NCI-H2171 treated with DMSO at 0.1 percent for 48 hours (cell line): ENCODE data around the gene IL3RA.
"Not testable (repeated sequence)": the region's sequence is repeated elsewhere in the genome, so short reads cannot be mapped to it uniquely, and the experiment has no call there.

Source experiments
- DNase-seq: peaks from one replicate; lab custom pipeline; 2025; lab: John Stamatoyannopoulos, UW

Gene IL3RA

DNA sequence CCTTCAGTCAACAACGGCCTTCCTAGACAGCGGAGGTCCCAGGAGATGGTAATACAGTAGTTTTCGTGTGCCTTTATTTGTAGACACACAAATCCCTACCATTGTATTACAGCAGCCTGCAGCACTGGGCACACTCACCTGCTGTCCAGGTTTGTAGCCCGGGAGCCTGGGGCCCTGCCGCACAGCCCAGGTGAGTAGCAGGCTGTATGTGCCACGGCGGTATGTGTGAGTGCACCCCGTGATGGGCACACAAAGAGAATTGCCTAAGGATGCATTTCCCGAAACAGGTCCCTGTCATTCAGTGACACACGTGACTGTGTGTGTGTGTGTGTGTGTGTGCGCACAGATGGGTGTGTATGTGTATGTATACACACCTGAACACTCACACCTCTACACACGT, 63.5 kb downstream of the IL3RA start:
- no peak for DNase-seq

DNA sequence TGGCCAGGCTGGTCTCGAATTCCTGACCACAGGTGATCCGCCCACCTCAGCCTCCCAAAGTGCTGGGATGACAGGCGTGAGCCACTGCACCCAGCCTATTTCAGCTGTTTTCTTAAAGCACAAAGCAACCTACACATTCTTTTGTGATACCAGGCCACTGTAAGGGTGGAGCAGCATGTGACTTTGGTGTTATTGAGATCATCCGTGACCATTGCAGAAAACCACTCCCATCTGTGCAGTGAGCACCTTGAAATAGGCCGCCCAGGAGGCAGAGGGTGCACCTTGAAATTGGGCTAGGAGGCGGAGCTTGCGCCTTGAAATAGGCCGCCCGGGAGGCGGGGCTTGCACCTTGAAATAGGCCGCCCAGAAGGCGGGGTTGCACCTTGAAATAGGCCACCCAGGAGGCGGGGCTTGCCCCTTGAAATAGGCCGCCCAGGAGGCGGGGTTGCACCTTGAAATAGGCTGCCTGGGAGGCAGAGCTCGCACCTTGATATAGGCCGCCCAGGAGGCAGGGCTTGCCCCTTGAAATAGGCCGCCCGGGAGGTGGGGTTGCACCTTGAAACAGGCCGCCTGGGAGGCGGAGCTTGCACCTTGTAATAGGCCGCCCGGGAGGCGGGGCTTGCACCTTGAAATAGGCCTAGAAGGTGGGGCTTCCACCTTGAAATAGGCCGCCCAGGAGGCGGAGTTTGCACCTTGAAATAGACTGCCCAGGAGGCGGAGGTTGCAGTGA, 64.3 kb downstream of the IL3RA start:
- DNase-seq = no peak

DNA sequence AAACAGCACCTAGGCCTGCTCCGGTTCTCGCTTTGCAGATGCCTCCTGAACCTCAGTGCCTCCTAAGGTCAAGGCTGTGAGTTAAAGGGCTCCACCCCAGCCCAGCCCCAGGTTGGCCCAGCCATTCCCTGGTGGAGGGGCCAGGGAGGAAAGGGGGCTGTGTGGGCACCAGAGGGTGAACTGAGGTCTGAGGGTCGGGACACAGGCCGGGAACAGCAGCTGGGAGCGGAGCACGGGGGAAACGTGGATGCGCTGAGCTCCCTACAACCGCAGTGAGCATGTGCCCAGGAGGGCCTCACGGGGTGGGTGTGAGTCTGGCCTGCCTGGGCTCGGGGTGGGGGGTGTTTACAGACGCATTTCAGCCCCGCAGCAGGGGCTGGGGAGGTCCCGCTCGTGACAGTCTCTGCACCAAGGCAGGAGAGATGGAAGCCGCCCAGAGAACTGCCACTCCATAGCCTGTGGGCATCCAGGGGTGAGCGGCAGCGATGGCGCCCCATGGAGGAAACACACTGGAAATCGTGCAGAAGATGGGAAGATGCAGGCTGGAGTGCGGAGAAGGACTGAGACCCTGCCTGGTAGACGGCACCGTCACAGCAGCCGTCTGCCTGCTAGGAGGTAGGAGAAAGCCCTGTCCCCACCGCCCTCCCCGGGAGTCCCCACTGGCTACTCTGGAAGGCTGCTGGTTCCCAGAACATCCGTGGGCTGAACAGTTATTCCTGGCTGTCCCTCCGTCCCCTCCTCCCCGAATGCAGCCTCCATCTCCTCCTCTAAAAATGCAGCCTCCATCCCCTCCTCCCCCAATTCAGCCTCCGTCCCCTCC, 65.2 kb downstream of the IL3RA start:
- DNase-seq = no peak

DNA sequence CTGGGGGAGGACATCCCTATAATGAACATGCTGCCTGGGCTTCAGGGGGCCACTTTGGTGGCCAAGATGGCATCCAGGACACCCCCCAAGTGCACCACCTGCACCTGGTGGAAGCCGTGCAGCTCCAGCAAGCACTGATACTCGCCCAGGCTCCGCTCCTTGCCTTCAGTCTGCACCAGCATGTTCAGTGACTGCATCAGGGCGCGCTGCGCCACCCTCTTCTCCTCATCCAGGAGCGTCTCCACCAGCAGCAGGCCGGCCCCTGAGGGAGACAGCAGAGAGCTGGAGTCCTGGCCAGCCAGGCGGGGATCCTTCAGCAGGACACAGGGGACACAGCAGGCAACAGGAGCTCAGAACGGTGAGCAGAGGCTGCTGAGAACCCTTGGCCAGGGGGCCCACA, 66.6 kb downstream of the IL3RA start:
- DNase-seq = no peak

DNA sequence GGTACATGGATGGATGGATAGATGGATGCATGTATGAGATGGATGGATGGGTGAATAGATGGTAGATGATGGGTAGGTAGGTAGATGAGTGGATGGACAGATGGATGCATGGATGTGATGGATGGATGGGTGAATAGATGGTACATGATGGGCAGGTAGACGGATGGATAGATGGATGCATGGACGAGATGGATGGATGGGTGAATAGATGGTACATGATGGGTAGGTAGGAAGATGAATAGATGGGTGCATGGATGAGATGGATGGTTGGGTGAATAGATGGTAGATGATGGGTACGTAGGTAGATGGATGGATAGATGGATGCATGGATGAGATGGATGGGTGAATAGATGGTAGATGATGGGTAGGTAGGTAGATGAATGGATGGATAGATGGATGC, 67.3 kb downstream of the IL3RA start:
- DNase-seq = not testable (repeated sequence)

DNA sequence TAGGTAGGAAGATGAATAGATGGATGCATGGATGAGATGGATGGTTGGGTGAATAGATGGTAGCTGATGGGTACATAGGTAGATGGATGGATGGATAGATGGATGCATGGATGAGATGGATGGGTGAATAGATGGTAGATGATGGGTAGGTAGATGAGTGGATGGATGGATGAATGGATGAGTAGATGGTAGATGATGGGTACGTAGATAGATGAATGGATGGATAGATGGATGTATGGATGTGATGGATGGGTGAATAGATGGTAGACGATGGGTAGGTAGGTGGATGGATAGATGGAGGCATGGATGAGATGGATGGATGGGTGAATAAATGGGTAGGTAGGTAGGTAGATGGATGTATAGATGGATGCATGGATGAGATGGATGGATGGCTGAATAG, 69.2 kb downstream of the IL3RA start:
- DNase-seq = not testable (repeated sequence)

DNA sequence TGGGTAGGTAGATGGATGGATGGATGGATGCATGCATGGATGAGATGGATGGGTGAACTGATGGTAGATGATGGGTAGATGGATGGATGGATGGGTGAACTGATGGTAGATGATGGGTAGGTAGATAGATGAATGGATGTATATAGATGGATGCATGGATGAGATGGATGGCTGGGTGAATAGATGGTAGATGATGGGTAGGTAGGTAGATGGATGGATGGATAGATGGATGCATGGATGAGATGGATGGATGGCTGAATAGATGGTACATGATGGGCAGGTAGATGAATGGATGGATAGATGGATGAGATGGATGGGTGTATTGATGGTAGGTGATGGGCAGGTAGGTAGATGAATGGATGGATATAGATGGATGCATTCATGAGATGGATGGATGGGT, 70.5 kb downstream of the IL3RA start:
- no peak for DNase-seq

DNA sequence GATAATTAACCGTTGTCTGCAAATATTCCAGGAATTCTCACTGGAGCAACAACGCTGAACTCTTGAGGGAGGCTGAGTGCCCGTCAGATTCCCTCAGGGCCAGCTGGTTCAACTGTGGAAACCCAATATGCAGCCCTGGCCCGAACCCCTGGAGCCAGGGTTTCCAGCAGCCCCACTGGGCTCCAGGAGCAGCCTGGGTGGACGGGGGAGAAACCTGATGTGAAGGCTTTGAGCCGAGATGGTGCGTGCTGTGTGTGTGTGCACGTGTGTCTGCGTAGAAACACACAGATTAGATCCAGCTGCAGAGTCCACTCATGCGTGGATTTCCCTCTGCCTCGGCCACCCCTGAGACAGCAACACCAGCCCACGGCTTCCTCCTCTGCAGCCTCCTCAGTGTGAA, 74.7 kb downstream of the IL3RA start:
- DNase-seq = no peak

DNA sequence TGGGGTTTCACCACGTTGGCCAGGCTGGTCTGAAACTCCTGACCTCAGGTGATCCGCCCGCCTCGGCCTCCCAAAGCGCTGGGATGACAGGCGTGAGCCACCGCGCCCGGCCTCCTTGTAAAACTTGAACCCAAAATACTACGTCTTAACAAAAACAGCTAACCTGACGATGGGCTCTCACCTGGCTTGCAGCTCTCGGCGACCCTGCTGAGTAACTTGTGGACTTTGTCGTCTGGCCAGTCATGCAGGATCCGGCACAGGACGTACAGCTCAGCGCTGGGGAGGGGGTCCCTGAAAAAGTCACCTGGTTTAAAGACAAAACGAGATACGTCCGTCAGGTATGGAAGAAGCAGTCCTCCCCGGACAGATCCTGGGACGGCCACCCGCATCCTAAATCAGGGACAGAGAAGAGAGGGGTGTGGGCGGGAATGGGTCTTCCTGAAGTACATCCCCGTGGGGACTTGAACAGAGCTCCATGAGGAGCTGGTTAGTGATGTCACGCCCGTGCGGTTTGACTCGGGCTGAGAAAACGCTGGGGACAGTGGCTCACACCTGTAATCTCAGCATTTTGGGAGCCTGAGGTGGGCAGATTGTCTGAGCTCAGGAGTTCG, 76.1 kb downstream of the IL3RA start:
- no peak for DNase-seq

DNA sequence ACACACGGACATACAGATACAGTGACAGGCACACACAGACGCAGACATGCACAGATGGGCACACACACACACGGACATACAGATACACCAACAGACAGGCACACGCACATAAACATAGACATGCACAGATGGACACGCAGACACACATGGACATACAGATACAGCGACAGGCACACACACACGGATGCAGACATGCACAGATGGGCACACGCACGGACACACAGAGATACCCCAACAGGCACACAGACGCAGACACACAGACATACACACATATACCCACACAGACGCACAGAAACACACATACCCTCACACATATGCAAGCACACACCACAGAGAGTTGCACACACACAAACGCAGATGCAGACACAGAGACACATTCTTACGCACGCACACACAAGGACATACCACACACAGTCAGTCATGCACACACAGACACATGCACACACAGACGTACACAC, 79.8 kb downstream of the IL3RA start:
- no peak for DNase-seq

DNA sequence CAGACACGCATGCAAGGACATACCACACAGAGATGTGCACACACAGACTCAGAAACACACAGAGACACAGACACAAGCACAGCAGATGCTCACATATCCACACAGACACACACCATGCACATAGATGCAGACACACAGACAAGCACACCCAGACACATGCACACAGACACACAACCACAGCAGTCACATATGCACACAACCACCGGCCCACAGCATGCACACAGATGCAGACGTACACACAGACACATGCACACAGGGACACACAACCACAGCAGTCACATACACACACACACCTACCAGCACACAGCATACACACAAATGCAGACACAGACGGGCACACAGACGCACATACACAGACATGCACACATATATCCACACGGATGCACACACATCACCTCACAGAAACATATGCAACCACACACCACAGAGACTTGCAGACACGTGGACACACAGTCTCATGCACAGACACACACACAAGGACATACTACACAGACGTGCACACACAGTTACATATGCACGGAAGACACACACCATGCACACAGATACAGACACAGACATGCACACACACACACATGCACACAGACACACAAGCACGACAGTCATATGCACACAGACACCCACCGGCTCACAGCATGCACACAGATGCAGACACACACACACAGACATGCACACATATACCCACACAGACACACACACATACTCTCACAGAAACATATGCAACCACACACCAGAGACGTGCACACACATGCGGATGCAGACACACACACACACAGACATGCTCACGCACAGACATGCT, 80.6 kb downstream of the IL3RA start:
- DNase-seq = no peak

DNA sequence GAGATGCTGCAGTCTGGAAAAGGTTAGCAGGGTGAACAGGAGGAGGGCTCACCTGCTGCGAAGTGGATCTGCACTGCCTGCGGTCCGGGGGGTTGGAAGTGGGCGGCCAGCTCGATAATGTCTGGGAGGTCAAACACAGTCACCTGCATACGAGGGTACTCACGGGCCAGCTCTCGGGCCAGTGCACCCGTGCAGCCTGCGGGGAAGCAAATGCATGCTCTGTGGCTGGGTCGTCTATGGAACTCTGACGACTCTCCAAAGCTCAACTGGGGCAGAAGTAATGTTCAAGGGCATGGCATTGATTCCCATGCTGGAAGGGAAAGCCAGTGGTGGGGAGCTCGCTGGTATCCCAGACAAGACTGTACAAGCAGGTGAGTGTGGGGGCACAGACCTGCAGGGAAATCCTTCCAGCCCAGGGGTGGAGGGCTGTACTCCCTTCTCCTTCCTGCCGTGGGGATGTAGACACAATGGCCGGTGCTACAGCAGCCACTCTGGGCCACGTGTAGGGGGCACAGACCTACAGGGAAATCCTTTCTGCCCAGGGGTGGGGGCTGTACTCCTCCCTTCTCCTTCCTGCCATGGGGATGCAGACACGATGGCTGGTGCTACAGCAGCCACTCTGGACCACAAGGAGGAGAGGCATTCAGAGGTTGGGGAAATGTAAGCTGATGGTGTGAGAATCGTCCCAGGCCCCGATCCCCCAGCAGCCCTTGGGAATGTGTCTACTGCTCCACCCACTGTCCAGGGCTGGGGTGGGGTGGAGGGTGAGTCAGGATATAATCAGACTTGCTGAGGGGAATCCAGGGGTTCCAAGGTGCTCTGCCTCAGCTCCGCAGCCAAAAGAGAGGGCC, 81.6 kb downstream of the IL3RA start:
- DNase-seq = no peak

DNA sequence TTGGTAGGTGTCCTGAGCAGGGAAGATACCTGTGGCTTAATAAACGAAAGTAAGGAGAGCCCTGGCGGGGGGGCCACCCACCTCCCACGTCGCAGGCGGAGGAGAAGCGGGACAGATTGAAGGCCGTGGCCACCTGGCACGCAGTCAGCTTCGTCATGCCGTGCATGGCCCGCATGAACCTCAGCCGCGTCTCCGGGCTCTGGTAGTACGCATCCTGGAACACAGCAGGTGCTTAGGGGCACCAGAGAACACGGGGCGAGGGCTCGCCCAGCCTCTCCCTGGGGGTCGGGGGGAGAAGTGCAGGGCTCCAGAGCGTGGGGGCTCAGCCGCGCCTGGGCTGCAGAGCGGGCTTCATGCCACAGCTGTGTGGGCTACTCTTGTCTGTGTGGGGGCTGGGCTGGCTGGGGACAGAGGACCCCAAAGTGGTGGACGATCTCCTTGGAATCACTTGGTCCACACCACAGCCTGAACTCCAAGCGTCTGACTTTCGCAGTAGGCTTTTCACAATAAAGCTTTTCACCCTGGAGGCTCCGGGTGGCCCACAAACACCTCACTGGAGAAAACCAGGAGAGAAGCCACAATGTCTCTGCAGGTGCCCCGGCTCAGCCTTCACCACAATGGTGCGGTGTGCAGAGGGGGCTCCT, 82.4 kb downstream of the IL3RA start:
- DNase-seq = no peak

DNA sequence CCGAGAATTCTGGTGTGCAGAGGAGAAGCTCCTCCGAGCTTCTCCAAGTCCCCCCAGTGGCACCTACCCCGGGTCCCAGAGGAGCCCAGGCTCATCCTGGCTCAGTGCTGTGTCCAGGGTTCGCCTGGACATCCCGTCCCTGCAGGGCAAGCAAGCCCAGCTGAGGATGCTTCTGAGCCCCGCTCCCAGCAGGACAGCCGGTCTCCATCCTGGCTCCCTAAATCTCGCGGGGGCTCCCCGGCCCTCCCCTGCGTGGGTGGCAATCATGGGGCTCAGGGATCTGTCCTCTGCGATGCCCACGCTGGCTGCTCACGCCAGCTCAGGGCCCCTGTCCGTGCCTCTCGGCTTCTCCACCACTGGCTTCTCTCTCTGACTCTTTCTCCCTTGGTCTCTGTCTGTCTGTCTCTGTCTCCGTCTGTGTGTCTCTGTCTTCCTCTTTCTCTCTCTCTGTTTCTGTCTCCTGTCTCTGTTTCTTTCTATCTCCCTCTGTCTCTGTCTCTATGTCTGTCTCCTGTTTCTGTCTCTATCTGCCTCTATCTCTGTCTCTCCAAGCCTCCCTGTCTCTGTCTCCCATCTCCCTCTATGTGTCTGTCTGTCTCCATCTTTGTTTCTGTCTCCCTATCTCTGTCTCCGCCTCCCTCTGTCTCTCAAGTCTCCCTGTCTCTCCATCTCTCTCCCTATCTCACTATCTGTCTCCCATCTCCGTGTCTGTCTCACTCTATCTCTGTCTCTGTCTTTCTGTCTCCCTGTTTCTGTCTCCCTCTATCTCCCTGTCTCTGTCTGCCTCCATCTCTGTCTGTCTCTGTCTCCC, 83.2 kb downstream of the IL3RA start:
- no peak for DNase-seq

DNA sequence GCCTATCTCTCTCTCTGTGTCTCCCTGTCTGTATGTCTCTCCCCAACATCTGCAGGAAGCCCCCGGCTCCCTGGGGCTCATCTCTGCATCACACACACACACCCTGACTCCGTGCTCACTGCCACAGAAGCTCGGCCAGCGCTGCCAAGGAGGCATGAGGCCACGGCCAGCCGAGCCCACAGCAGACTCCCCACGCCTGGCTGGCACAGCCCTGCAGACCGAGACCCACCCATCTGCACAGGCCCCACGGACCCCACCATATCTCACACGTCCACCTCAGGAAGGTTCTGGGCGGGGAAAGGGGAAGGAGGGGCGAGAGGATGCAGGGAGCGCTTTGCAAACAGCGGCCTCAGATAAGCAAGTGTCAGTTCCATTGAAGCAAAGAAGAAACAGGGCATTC, 83.8 kb downstream of the IL3RA start:
- DNase-seq = no peak

DNA sequence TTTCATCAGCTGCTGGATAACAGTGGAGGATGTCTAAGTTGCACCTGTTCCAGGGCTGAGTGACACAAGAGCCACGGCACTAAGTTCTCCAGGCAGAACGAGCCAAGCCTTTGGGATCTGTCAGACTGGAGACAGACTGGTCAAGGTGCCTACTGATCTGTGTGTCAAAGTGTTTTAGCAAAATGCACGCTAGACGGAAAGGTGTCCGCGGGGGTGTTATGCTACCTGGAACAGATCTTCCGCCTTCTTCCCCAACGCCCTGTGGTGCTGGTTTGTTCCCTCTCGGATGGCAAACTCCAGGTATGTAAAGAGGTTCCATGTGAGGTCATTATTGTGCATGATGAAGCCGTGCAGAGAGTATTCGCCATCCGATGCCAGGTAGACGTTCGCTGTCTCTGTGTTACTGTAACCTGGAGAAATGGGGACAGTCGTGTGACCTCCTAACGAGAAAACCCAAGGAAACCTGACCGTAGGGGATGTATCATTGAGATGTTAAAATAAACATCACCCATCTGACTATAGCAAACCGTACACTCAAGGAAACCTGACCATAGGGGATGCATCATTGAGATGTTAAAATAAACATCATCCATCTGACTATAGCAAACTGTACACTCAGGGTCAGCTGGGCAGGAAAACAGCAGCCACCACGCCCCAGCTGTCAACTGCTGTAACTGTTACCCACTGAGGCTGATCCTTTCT, 85.0 kb downstream of the IL3RA start:
- no peak for DNase-seq

DNA sequence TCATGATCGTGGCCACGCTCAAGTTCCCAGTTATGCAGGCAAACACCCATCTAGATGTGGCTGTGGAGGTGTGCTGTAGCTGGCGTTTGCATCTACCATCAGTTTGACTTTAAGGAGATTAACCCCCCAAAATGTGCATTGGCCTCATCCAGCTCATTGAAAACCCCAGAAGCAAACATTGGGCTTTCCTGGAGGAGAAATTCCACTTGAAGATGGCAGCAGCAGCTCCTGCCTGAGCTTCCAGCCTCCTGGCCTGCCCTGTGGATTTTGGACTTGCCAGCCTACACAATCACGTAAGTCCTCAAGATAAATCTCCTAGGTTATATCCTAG, 85.5 kb downstream of the IL3RA start:
- DNase-seq = no peak

DNA sequence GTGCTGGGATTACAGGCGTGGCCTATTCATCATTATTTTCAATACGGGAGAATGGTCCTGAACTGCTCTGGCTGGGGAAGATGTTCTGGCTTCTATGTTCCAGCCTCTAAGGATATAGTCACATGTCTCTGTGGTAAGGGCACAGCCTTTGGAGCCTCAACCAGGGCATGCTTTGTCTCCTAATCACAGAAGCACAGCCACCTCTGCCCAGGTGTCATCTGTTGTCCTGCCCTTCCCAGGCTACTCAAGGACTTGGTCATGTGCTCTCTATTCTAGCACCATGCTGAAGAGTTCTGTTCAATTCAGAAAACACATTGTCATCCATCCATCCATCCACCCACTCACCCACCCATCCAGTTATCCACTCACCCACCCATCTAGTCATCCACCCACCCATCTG, 86.6 kb downstream of the IL3RA start:
- DNase-seq = no peak

DNA sequence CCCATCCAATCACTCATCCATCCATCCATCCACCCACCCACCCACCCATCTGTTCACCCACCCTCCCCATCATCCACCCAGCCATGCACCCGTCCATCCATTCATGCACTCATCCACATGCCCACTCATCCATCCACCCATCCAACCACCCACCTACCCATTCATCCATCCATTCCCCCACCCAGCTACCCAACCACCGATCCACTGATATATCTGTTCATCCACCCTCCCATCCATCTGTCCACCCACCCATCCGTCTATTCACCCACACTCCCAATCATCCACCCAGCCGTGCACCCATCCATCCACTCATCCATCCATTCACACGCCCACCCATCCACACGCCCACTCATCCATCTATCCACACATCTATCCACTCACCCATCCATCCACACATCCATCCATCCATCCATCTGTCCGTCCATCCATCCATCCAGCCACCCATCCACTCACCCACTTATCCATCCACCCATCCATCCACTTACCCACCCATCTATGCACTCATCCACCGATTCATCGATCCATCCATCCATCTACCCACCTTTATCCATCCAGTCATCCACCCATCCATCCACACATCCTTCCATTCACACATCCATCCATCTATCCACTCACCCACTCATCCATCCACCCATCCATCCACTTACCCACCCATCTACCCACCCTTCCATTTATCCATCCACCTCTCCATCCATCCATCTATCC, 87.7 kb downstream of the IL3RA start:
- no peak for DNase-seq
